Measurements from ENCODE around the gene ASH1L. TPM values are rescaled to one million over a fixed set of nuclear protein-coding genes. Genes with fewer than 3 reads are reported as not detected.

Gene ASH1L
- total and polyA plus RNA-seq, 2 experiments from 2014 or later: 23.6 to 24.7 TPM

DNA sequence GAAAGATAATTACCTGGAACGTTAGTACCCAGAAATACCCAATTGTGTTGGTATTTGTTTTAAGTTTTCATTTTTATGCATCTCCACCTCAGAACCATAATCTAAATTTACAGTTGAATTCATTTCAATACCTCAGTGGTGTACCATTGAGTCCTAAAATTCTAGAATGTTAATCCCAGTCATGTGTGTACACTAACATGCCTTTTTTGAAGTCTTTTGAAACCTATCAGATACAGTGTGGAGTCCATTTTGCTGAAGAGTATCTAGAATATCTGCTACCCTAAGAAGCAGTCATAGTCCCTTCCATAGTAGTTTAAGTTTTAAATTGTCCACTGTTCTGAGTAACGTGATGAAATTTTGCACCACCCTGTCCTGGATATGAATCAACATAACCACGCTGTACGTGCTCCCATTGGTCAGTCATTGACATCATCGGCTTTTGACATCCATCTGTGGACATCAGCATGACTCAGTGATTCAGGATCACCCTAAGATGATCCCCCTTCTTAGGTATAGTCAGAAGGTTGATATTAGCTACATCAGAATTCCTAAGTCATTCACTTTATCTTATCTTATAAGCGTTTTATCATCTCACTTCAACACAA lies 7.5 kb upstream of the ASH1L start:
- Histone ChIP-seq H2AFZ (no peak overlapping the region), H3K4me1 (ENCODE audit: insufficient read depth) (no peaks in the 10 kb centered on the region), H4K20me1 (replicated peaks; ENCODE audit: insufficient read depth) (peaks cover 13% of the 10 kb centered on the region), H3F3A (replicated peaks; ENCODE audit: low read depth) (0 out of 2 replicates have a peak, but pooled peaks cover 3% of the 10 kb centered on the region), H3K4me2 (no peak overlapping the region), H3K27me3 (ENCODE audit: insufficient read depth) (no peaks in the 10 kb centered on the region), H3K4me3 (no peak overlapping the region), H3K79me2 (replicated peaks; ENCODE audit: insufficient read depth) (peaks cover 68% of the 10 kb centered on the region), H3K27ac (ENCODE audit: low read depth) (no peak overlapping the region), H3K36me3 (ENCODE audit: insufficient read depth) (no peaks in the 10 kb centered on the region), H3K9me2 (ENCODE audit: insufficient read depth) (no peaks in the 10 kb centered on the region)
- no peak overlapping the region; the same call in 1 of the 2 replicates for H3K27ac Mint-ChIP-seq
- TF ChIP-seq, protein P1, sequence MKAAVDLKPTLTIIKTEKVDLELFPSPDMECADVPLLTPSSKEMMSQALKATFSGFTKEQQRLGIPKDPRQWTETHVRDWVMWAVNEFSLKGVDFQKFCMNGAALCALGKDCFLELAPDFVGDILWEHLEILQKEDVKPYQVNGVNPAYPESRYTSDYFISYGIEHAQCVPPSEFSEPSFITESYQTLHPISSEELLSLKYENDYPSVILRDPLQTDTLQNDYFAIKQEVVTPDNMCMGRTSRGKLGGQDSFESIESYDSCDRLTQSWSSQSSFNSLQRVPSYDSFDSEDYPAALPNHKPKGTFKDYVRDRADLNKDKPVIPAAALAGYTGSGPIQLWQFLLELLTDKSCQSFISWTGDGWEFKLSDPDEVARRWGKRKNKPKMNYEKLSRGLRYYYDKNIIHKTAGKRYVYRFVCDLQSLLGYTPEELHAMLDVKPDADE (IDR thresholded peaks at IDR 0.05): no peak
- no peak for TF ChIP-seq STAT1 (IDR thresholded peaks at IDR 0.05; ENCODE audit: unreplicated experiment)
- no peak for TF ChIP-seq JUNB (IDR thresholded peaks at IDR 0.05; ENCODE audit: unreplicated experiment)
- TF ChIP-seq, protein P2, sequence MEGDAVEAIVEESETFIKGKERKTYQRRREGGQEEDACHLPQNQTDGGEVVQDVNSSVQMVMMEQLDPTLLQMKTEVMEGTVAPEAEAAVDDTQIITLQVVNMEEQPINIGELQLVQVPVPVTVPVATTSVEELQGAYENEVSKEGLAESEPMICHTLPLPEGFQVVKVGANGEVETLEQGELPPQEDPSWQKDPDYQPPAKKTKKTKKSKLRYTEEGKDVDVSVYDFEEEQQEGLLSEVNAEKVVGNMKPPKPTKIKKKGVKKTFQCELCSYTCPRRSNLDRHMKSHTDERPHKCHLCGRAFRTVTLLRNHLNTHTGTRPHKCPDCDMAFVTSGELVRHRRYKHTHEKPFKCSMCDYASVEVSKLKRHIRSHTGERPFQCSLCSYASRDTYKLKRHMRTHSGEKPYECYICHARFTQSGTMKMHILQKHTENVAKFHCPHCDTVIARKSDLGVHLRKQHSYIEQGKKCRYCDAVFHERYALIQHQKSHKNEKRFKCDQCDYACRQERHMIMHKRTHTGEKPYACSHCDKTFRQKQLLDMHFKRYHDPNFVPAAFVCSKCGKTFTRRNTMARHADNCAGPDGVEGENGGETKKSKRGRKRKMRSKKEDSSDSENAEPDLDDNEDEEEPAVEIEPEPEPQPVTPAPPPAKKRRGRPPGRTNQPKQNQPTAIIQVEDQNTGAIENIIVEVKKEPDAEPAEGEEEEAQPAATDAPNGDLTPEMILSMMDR (conservative IDR thresholded peaks at IDR 0.05; ENCODE audit: low read depth in 2 of 2): no peak
- TF ChIP-seq EZH2 (IDR thresholded peaks at IDR 0.05; ENCODE audit: low read depth, unreplicated experiment): no peak
- TF ChIP-seq NANOG (IDR thresholded peaks at IDR 0.05; ENCODE audit: borderline replicate concordance): no peak
- TF ChIP-seq CREB1 (CRISPR knock-in tag; IDR thresholded peaks at IDR 0.05; ENCODE audit: low read depth): no peak
- no peak for TF ChIP-seq ZNF114 (CRISPR knock-in tag; IDR thresholded peaks at IDR 0.05)
- TF ChIP-seq EZH2phosphoT487 (IDR thresholded peaks at IDR 0.05; ENCODE audit: unreplicated experiment): no peak
- TF ChIP-seq, protein P3, sequence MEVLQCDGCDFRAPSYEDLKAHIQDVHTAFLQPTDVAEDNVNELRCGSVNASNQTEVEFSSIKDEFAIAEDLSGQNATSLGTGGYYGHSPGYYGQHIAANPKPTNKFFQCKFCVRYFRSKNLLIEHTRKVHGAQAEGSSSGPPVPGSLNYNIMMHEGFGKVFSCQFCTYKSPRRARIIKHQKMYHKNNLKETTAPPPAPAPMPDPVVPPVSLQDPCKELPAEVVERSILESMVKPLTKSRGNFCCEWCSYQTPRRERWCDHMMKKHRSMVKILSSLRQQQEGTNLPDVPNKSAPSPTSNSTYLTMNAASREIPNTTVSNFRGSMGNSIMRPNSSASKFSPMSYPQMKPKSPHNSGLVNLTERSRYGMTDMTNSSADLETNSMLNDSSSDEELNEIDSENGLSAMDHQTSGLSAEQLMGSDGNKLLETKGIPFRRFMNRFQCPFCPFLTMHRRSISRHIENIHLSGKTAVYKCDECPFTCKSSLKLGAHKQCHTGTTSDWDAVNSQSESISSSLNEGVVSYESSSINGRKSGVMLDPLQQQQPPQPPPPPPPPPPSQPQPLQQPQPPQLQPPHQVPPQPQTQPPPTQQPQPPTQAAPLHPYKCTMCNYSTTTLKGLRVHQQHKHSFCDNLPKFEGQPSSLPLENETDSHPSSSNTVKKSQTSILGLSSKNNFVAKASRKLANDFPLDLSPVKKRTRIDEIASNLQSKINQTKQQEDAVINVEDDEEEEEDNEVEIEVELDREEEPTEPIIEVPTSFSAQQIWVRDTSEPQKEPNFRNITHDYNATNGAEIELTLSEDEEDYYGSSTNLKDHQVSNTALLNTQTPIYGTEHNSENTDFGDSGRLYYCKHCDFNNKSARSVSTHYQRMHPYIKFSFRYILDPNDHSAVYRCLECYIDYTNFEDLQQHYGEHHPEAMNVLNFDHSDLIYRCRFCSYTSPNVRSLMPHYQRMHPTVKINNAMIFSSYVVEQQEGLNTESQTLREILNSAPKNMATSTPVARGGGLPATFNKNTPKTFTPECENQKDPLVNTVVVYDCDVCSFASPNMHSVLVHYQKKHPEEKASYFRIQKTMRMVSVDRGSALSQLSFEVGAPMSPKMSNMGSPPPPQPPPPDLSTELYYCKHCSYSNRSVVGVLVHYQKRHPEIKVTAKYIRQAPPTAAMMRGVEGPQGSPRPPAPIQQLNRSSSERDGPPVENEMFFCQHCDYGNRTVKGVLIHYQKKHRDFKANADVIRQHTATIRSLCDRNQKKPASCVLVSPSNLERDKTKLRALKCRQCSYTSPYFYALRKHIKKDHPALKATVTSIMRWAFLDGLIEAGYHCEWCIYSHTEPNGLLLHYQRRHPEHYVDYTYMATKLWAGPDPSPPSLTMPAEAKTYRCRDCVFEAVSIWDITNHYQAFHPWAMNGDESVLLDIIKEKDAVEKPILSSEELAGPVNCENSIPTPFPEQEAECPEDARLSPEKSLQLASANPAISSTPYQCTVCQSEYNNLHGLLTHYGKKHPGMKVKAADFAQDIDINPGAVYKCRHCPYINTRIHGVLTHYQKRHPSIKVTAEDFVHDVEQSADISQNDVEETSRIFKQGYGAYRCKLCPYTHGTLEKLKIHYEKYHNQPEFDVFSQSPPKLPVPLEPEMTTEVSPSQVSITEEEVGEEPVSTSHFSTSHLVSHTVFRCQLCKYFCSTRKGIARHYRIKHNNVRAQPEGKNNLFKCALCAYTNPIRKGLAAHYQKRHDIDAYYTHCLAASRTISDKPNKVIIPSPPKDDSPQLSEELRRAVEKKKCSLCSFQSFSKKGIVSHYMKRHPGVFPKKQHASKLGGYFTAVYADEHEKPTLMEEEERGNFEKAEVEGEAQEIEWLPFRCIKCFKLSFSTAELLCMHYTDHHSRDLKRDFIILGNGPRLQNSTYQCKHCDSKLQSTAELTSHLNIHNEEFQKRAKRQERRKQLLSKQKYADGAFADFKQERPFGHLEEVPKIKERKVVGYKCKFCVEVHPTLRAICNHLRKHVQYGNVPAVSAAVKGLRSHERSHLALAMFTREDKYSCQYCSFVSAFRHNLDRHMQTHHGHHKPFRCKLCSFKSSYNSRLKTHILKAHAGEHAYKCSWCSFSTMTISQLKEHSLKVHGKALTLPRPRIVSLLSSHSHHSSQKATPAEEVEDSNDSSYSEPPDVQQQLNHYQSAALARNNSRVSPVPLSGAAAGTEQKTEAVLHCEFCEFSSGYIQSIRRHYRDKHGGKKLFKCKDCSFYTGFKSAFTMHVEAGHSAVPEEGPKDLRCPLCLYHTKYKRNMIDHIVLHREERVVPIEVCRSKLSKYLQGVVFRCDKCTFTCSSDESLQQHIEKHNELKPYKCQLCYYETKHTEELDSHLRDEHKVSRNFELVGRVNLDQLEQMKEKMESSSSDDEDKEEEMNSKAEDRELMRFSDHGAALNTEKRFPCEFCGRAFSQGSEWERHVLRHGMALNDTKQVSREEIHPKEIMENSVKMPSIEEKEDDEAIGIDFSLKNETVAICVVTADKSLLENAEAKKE (CRISPR knock-in tag; IDR thresholded peaks at IDR 0.05): no peak
- TF ChIP-seq ZNF331 (CRISPR knock-in tag; IDR thresholded peaks at IDR 0.05; ENCODE audit: low read depth): no peak
- TF ChIP-seq, protein P4, sequence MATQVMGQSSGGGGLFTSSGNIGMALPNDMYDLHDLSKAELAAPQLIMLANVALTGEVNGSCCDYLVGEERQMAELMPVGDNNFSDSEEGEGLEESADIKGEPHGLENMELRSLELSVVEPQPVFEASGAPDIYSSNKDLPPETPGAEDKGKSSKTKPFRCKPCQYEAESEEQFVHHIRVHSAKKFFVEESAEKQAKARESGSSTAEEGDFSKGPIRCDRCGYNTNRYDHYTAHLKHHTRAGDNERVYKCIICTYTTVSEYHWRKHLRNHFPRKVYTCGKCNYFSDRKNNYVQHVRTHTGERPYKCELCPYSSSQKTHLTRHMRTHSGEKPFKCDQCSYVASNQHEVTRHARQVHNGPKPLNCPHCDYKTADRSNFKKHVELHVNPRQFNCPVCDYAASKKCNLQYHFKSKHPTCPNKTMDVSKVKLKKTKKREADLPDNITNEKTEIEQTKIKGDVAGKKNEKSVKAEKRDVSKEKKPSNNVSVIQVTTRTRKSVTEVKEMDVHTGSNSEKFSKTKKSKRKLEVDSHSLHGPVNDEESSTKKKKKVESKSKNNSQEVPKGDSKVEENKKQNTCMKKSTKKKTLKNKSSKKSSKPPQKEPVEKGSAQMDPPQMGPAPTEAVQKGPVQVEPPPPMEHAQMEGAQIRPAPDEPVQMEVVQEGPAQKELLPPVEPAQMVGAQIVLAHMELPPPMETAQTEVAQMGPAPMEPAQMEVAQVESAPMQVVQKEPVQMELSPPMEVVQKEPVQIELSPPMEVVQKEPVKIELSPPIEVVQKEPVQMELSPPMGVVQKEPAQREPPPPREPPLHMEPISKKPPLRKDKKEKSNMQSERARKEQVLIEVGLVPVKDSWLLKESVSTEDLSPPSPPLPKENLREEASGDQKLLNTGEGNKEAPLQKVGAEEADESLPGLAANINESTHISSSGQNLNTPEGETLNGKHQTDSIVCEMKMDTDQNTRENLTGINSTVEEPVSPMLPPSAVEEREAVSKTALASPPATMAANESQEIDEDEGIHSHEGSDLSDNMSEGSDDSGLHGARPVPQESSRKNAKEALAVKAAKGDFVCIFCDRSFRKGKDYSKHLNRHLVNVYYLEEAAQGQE (IDR thresholded peaks at IDR 0.05; ENCODE audit: unreplicated experiment): no peak
- TF ChIP-seq POLR2AphosphoS5 (IDR thresholded peaks at IDR 0.05; ENCODE audit: low read depth): no peak
- peaks cover 2% of the 10 kb centered on the region for H3K27me3 Mint-ChIP-seq (ENCODE audit: insufficient read depth, low read depth, poor library complexity)
- H3K4me3 Mint-ChIP-seq: no peak overlapping the region
- H3K4me1 Mint-ChIP-seq: no peaks in the 10 kb centered on the region
- DNase-seq (ENCODE audit: low spot score) (no peak), ATAC-seq (no peak)
- H3K36me3 Mint-ChIP-seq (ENCODE audit: low read depth): peaks cover 23% of the 10 kb centered on the region
- no peaks in the 10 kb centered on the region for H3K9me3 Mint-ChIP-seq

Measured in GM23338 (cell line).